Measurements from ENCODE around the gene TAF5L.

GRCh38 chr1:229666585-229666984 lies 40.7 kb upstream of the TAF5L start:
- TF ChIP-seq CTCF (IDR thresholded peaks at IDR 0.05) (no peak), POLR2A (IDR thresholded peaks at IDR 0.05) (no peak)
